Fibroblast of skin of scalp (primary cell): ENCODE data around the gene PDGFC.
"Not testable (repeated sequence)": the region's sequence is repeated elsewhere in the genome, so short reads cannot be mapped to it uniquely, and the experiment has no call there.

Source experiments
- DNase-seq: peaks from one replicate; pipeline ENCODE4 v3.0.0-alpha.2; 2013

The PDGFC gene

GRCh38 chr4:156898373-156899117 lies 73.1 kb downstream of the PDGFC start:
- DNase-seq, result no peak

GRCh38 chr4:156896527-156896926 lies 75.1 kb downstream of the PDGFC start:
- no peak for DNase-seq

DNA sequence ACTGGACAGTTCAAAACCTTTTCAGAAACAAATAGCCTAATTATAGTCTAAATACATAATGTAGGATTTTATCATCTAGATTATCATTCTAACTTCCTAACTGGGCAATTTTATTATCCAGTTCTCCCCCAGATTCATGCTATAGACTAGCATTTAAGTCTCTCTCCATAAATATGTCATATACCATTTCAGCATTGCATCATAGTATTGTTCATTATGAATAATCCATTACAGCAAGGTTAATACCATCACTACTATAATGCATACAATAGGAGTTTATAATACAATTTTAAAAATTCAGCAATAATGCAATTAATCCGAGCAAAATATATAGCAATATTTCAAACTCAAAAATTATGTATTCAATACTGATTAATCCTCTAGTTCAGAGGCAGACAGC lies 77.4 kb downstream of the PDGFC start:
- no peak for DNase-seq

GRCh38 chr4:156892805-156893204 lies 78.8 kb downstream of the PDGFC start:
- no peak for DNase-seq

- DNase-seq, result peak; percentile 32
Observed at GRCh38 chr4:156889616-156890594, 81.7 kb downstream of the PDGFC start.

GRCh38 chr4:156888762-156889161 lies 82.8 kb downstream of the PDGFC start:
- peak; percentile 72 for DNase-seq

GRCh38 chr4:156886481-156886880 lies 85.1 kb downstream of the PDGFC start:
- no peak for DNase-seq

DNA sequence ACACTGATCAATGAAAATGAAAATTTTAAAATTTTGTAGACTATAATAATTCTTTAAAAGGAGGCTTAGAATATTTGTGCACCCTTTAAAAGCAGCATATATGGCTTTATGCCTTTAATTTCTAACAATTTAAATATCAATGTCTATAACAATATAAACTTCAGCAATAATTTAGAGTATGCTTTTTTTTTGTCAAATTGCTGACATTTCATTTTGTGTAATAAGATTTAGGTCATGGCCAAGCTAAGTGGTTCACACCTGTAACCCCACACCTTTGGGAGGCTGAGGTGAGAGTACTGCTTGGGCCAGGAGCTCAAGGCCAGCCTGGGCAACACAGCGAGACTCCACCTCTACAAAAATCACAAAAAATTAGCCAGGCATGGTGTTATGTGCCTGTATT lies 86.2 kb downstream of the PDGFC start:
- DNase-seq, result no peak

- no peak for DNase-seq
Observed at GRCh38 chr4:156884183-156884582, 87.4 kb downstream of the PDGFC start.

- DNase-seq, result no peak
Observed at GRCh38 chr4:156875704-156876103, 95.9 kb downstream of the PDGFC start.

- no peak for DNase-seq
Observed at GRCh38 chr4:156875055-156875454, 96.5 kb downstream of the PDGFC start.

DNA sequence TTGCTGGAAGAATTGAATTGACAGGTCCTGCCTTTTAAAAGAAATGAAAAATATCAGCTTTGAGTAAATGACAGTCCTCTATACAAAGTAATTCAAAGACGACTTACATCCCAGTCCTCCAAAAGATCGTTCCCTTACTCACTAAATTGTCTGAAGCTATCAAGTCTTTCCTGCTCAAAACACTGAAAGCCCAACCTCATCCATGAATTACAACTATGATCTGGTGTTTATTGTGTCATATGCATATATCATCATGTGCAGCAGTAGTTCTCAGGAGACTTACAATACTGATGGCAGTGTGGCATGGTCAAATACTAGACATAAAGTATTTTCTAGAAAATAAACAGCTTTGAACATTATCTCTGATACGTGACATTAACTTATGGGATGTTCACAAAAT lies 97.8 kb downstream of the PDGFC start:
- no peak for DNase-seq

GRCh38 chr4:156870861-156871260 lies 100.7 kb downstream of the PDGFC start:
- no peak for DNase-seq

DNA sequence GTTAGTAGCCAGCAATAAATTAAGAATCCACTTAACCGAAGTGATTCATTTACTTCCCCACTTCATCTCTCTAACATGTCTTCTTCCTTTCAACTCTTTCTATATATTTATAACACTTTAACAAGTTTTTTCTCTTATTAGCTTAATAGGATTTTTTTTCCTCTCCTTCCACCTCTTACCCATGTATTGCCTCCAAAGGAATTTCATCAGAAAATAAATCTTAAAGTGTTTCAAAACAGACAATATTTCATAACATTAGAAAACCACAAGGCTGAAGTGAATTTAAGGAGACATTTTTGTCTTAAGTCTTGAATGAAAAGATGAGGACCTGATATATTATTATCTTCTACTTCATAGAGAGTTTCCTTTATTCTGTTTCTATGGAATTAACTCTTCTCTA lies 101.5 kb downstream of the PDGFC start:
- DNase-seq, result peak; percentile 42

DNA sequence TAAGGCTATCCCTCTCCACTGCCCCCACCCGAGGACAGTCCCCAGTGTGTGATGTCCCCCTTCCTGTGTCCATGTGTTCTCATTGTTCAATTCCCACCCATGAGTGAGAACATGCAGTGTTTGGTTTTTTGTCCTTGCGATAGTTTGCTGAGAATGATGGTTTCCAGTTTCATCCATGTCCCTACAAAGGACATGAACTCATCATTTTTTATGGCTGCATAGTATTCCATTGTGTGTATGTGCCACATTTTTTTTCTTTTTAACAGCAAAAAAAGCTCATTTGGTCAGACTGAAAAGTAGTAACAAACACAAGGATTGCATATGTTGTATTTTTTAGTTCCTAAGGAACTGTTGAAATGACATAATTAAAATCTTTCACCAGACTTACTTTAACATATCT lies 105.5 kb downstream of the PDGFC start:
- DNase-seq, result not testable (repeated sequence)

- peak; percentile 29 for DNase-seq
Observed at GRCh38 chr4:156865451-156865850, 106.1 kb downstream of the PDGFC start.

DNA sequence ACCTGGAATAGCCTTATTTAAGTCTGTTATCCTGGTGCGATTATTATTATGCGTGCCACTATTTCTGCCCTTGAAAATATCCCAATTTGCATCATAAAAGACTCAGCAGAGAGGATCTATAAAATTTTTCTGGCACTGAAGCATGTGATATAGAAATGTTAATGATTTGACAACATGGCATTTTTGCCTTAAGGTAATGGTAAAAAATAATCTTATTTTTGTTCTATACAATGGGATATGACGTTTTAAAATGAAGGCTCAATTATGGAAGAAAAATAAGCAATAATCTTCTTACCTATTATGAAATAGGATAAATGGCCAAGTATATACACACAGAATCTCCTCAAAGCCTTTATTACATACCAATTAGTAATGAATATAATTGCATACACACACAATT lies 113.5 kb downstream of the PDGFC start:
- DNase-seq, result no peak

GRCh38 chr4:156838761-156839160 lies 132.8 kb downstream of the PDGFC start:
- peak; percentile 13 for DNase-seq

- DNase-seq, result no peak
Observed at GRCh38 chr4:156837625-156838345, 133.8 kb downstream of the PDGFC start.

- DNase-seq, result no peak
Observed at GRCh38 chr4:156832886-156833285, 138.7 kb downstream of the PDGFC start.

DNA sequence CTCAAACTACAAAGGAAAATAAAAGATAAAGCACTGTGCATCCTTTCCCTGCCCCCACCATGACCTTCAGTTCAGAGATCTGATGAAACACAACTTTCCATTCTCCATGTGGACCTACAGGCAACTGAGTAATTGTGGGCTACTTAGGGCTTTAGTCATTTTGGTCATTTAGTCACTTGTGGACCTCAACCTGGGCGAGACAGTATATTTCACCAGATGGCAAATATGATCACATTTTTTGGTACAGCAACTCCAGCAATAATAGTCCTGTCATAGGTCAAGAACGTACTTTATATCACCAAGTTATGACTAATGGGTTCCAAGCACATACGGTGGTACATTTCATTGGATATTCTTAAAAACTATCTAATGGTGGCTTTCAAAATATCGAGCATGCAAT lies 141.2 kb downstream of the PDGFC start:
- peak; percentile 39 for DNase-seq

DNA sequence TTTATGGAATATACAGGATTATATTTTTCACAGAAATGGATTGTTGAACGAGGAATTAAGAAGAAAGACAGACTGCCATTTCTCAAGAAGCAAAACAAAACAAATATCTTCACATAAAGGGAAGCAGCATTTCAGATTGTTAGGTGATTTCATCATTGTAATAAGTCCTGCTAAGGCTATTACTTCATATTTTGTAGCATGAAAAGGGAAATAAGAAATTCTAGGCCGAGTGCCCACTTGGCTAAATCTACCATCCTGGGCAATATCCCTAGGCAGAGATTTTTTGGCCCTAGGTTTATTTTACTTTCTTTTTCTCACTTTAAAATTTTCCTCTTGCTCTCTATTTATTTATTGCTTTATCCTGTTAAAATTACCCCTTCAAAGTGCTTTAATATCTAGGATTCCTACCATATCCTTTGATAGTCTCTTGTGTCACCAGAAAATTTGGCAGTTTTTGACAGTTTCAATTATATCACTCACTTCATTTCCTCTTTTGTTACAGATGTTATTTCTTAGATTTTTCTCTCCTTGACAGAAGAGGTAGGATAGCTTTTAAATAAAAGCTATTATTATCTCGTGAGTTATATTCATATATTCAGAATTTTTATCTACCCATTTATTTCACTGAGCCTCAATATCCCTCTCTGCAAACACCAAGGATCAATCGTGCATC lies 142.3 kb downstream of the PDGFC start:
- DNase-seq, result peak; percentile 57
